ENCODE results near the gene VIPAS39. TPM values are rescaled to one million over a fixed set of nuclear protein-coding genes. Genes with fewer than 3 reads are reported as not detected.
A peak's percentile ranks its signal among the peaks of the same experiment; 100 is the strongest.

Gene VIPAS39
- total and polyA plus RNA-seq, 9 of the 15 experiments (the other 6 are each of a cell fraction or from before 2014, with no cell fraction given) = 5.7 to 25.6 (median 9.9) TPM

- 0 out of 2 replicates have a peak, but pooled peaks have one; percentile 1 for TF ChIP-seq ZNF609 (CRISPR knock-in tag; IDR thresholded peaks at IDR 0.05; ENCODE audit: borderline replicate concordance)
- no peak for TF ChIP-seq POLR3A (IDR thresholded peaks at IDR 0.05; ENCODE audit: borderline replicate concordance, extremely low read depth, insufficient read depth, insufficient read length)
- peak; percentile 36 for TF ChIP-seq L3MBTL2 (IDR thresholded peaks at IDR 0.05)
- peak; percentile 76; the same call in 1 of the 2 replicates for TF ChIP-seq FOXP1 (CRISPR knock-in tag; IDR thresholded peaks at IDR 0.05)
- TF ChIP-seq FOXA1 (IDR thresholded peaks at IDR 0.05; ENCODE audit: borderline replicate concordance) = no peak
- peak; percentile 44 for TF ChIP-seq CCNT2 (IDR thresholded peaks at IDR 0.05; ENCODE audit: borderline replicate concordance, extremely low read depth, insufficient read length, low read depth, low read length)
- TF ChIP-seq RFX1 (IDR thresholded peaks at IDR 0.05) = peak; percentile 57; the same call in 1 of the 2 replicates
- TF ChIP-seq ASH1L (IDR thresholded peaks at IDR 0.05; ENCODE audit: borderline replicate concordance, low read depth, partially characterized antibody) = no peak
- peak; percentile 3; the same call in 1 of the 2 replicates for TF ChIP-seq ETS1 (conservative IDR thresholded peaks at IDR 0.05; ENCODE audit: control insufficient read depth, low read depth, low read length)
Measured at GRCh38 chr14:77458249-77458950, 999 bp upstream of the VIPAS39 start (continued).
